HepG2 (cell line): Measurements from ENCODE around the gene SPHK1. TPM values are rescaled to one million over a fixed set of nuclear protein-coding genes. Genes with fewer than 3 reads are reported as not detected.
A peak's percentile ranks its signal among the peaks of the same experiment; 100 is the strongest.

Experiments used
- AGO2 ChIP-seq: fragments of 200-400 bp; formaldehyde crosslinking; optimal IDR thresholded peaks from 2 replicates; pipeline ENCODE3; 2017; ENCODE audit warnings: mild to moderate bottlenecking, low read depth, low read length, moderate library complexity
- ARNTL ChIP-seq: sonication (generic); formaldehyde crosslinking; IDR thresholded peaks from 2 replicates; pipeline ENCODE4 v1.4.0; 2020; ENCODE audit warnings: mild to moderate bottlenecking, missing genetic modification reagents
- DR1 ChIP-seq: sonication (generic); formaldehyde crosslinking; IDR thresholded peaks from 2 replicates; pipeline ENCODE4 v1.8.0; 2021; ENCODE audit warnings: mild to moderate bottlenecking, missing genetic modification reagents, inconsistent platforms
- GZF1 ChIP-seq: sonication (generic); formaldehyde crosslinking; IDR thresholded peaks from 2 replicates; pipeline ENCODE4 v1.5.1; 2020; ENCODE audit warnings: mild to moderate bottlenecking, missing genetic modification reagents
- NR1H2 ChIP-seq: sonication (generic); formaldehyde crosslinking; IDR thresholded peaks from 2 replicates; pipeline ENCODE4 v1.8.1; 2022; ENCODE audit warnings: low read depth, missing genetic modification reagents, borderline replicate concordance
- RFXAP ChIP-seq: sonication (generic); formaldehyde crosslinking; IDR thresholded peaks from 2 replicates; pipeline ENCODE4 v1.4.0; 2020; ENCODE audit warnings: missing genetic modification reagents, borderline replicate concordance
- SATB2 ChIP-seq: sonication (generic); formaldehyde crosslinking; IDR thresholded peaks from 2 replicates; pipeline ENCODE4 v1.5.0; 2020; ENCODE audit warnings: missing genetic modification reagents
- SP4 ChIP-seq: sonication (generic); formaldehyde crosslinking; IDR thresholded peaks from 2 replicates; pipeline ENCODE4 v1.8.1; 2023; ENCODE audit warnings: mild to moderate bottlenecking, missing genetic modification reagents
- SSRP1 ChIP-seq: IDR thresholded peaks from 2 replicates; pipeline ENCODE4 v1.6.1; 2016; ENCODE audit warnings: control low read depth
- ZNF670 ChIP-seq: sonication (generic); formaldehyde crosslinking; IDR thresholded peaks from 2 replicates; pipeline ENCODE4 v1.8.0; 2022; ENCODE audit warnings: mild to moderate bottlenecking, missing genetic modification reagents, borderline replicate concordance
- ZNF816 ChIP-seq: sonication (generic); formaldehyde crosslinking; IDR thresholded peaks from 2 replicates; pipeline ENCODE4 v1.8.0; 2022; ENCODE audit warnings: missing genetic modification reagents, mild to moderate bottlenecking, borderline replicate concordance
- polyA plus RNA-seq, 8 experiments: library from polyadenylated mRNA; depleted of rRNA in 3 of 8; stranded (reverse) in 7 of 8; unstranded in 1 of 8; fragments of >200 nt; fragmentation: Illumina TruSeq in 4 of 8; extraction: Trizol in 4 of 8; gene quantifications; 2 replicates each; pipeline versions ENCODE4 v1.2.1 to v1.2.3, GENCODE V29; 2011 to 2016; ENCODE audit warnings: low read depth in 4 of 8, missing spikeins in 1 of 8, mixed read lengths in 1 of 8; ENCODE audit not compliant: insufficient read depth in 1 of 8
- total RNA-seq, 5 experiments: library from RNA; depleted of rRNA; stranded (reverse); fragments of >200 nt; fragmentation: Illumina TruSeq; extraction: Trizol; gene quantifications; 2 replicates each; pipeline ENCODE4 v1.2.3, GENCODE V29; 2016; ENCODE audit warnings: low read depth in 1 of 5
- TF ChIP-seq, protein P1 (sequence below): sonication (generic); formaldehyde crosslinking; IDR thresholded peaks from 2 replicates; pipeline ENCODE4 v1.5.0; 2020; ENCODE audit warnings: missing genetic modification reagents
- TF ChIP-seq, protein P2 (sequence below): sonication (generic); formaldehyde crosslinking; IDR thresholded peaks from 2 replicates; pipeline ENCODE4 v1.5.1; 2020; ENCODE audit warnings: mild to moderate bottlenecking, moderate library complexity, missing genetic modification reagents
- TF ChIP-seq, protein P3 (sequence below): sonication (generic); formaldehyde crosslinking; IDR thresholded peaks from 2 replicates; pipeline ENCODE4 v1.4.0; 2020; ENCODE audit warnings: missing genetic modification reagents, mild to moderate bottlenecking, borderline replicate concordance
- TF ChIP-seq, protein P4 (sequence below), 2 experiments: sonication (generic) in 1 of 2; formaldehyde crosslinking in 1 of 2; IDR thresholded peaks; 2 replicates each; pipeline versions ENCODE4 v1.6.1 to v1.9.0; 2014 to 2022; ENCODE audit warnings: antibody characterized with exemption in 1 of 2, borderline replicate concordance in 1 of 2, inconsistent platforms in 1 of 2, low read depth in 1 of 2, missing genetic modification reagents in 1 of 2

Gene SPHK1
- total and polyA plus RNA-seq, 2 of the 13 experiments (the other 11 are each of a cell fraction or from before 2014, with no cell fraction given): 129 to 160 TPM

- TF ChIP-seq, protein P1, sequence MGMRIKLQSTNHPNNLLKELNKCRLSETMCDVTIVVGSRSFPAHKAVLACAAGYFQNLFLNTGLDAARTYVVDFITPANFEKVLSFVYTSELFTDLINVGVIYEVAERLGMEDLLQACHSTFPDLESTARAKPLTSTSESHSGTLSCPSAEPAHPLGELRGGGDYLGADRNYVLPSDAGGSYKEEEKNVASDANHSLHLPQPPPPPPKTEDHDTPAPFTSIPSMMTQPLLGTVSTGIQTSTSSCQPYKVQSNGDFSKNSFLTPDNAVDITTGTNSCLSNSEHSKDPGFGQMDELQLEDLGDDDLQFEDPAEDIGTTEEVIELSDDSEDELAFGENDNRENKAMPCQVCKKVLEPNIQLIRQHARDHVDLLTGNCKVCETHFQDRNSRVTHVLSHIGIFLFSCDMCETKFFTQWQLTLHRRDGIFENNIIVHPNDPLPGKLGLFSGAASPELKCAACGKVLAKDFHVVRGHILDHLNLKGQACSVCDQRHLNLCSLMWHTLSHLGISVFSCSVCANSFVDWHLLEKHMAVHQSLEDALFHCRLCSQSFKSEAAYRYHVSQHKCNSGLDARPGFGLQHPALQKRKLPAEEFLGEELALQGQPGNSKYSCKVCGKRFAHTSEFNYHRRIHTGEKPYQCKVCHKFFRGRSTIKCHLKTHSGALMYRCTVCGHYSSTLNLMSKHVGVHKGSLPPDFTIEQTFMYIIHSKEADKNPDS: peak; percentile 89; the same call in 1 of the 2 replicates
- TF ChIP-seq SP4: no peak
- TF ChIP-seq, protein P2, sequence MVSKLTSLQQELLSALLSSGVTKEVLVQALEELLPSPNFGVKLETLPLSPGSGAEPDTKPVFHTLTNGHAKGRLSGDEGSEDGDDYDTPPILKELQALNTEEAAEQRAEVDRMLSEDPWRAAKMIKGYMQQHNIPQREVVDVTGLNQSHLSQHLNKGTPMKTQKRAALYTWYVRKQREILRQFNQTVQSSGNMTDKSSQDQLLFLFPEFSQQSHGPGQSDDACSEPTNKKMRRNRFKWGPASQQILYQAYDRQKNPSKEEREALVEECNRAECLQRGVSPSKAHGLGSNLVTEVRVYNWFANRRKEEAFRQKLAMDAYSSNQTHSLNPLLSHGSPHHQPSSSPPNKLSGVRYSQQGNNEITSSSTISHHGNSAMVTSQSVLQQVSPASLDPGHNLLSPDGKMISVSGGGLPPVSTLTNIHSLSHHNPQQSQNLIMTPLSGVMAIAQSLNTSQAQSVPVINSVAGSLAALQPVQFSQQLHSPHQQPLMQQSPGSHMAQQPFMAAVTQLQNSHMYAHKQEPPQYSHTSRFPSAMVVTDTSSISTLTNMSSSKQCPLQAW (CRISPR knock-in tag): no peak
- TF ChIP-seq AGO2: peak; percentile 100
- TF ChIP-seq ZNF816 (CRISPR knock-in tag): no peak
- peak; percentile 39; the same call in 1 of the 2 replicates for TF ChIP-seq NR1H2 (CRISPR knock-in tag)
- TF ChIP-seq GZF1 (CRISPR knock-in tag): no peak; the same call in 1 of the 2 replicates
- TF ChIP-seq ZNF670 (CRISPR knock-in tag): no peak
- TF ChIP-seq, protein P3, sequence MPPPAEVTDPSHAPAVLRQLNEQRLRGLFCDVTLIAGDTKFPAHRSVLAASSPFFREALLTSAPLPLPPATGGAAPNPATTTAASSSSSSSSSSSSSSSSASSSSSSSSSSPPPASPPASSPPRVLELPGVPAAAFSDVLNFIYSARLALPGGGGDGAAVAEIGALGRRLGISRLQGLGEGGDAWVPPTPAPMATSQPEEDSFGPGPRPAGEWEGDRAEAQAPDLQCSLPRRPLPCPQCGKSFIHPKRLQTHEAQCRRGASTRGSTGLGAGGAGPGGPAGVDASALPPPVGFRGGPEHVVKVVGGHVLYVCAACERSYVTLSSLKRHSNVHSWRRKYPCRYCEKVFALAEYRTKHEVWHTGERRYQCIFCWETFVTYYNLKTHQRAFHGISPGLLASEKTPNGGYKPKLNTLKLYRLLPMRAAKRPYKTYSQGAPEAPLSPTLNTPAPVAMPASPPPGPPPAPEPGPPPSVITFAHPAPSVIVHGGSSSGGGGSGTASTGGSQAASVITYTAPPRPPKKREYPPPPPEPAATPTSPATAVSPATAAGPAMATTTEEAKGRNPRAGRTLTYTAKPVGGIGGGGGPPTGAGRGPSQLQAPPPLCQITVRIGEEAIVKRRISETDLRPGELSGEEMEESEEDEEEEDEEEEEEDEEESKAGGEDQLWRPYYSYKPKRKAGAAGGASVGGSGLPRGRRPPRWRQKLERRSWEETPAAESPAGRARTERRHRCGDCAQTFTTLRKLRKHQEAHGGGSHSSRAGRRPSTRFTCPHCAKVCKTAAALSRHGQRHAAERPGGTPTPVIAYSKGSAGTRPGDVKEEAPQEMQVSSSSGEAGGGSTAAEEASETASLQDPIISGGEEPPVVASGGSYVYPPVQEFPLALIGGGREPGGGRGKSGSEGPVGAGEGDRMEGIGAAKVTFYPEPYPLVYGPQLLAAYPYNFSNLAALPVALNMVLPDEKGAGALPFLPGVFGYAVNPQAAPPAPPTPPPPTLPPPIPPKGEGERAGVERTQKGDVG (CRISPR knock-in tag): no peak
- TF ChIP-seq, protein P4, sequence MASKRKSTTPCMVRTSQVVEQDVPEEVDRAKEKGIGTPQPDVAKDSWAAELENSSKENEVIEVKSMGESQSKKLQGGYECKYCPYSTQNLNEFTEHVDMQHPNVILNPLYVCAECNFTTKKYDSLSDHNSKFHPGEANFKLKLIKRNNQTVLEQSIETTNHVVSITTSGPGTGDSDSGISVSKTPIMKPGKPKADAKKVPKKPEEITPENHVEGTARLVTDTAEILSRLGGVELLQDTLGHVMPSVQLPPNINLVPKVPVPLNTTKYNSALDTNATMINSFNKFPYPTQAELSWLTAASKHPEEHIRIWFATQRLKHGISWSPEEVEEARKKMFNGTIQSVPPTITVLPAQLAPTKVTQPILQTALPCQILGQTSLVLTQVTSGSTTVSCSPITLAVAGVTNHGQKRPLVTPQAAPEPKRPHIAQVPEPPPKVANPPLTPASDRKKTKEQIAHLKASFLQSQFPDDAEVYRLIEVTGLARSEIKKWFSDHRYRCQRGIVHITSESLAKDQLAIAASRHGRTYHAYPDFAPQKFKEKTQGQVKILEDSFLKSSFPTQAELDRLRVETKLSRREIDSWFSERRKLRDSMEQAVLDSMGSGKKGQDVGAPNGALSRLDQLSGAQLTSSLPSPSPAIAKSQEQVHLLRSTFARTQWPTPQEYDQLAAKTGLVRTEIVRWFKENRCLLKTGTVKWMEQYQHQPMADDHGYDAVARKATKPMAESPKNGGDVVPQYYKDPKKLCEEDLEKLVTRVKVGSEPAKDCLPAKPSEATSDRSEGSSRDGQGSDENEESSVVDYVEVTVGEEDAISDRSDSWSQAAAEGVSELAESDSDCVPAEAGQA (IDR thresholded peaks at IDR 0.05; ENCODE audit: low read depth): no peak
- TF ChIP-seq, protein P4 (CRISPR knock-in tag; IDR thresholded peaks at IDR 0.05; ENCODE audit: borderline replicate concordance): no peak
- TF ChIP-seq DR1 (CRISPR knock-in tag): peak; percentile 30; the same call in 1 of the 2 replicates
- no peak for TF ChIP-seq SSRP1 (CRISPR knock-in tag)
- TF ChIP-seq SATB2 (CRISPR knock-in tag): 0 out of 2 replicates have a peak, but pooled peaks have one; percentile 17
- peak; percentile 37 for TF ChIP-seq ARNTL (CRISPR knock-in tag)
- TF ChIP-seq RFXAP (CRISPR knock-in tag): peak; percentile 10; the same call in 1 of the 2 replicates
These were observed 1.4 kb upstream of the SPHK1 start (continued) for GRCh38 chr17:76382803-76383545.
